GM23338 (cell line): Measurements from ENCODE around the gene TBPL2. TPM values are rescaled to one million over a fixed set of nuclear protein-coding genes. Genes with fewer than 3 reads are reported as not detected.

Source experiments
- ATAC-seq: fragments of 200-7000 bp; cut with Tn5 transposase; 3 replicates; pipeline ENCODE4 v1.9.1; 2020
- DNase-seq: peaks from one replicate; pipeline ENCODE4 v3.0.0-alpha.2; 2015; ENCODE audit warnings: low spot score
- H2AFZ ChIP-seq: fragments of 200-600 bp; sonication (generic); 2 replicates; pipeline ENCODE4 v1.8.0; 2016; ENCODE audit warnings: antibody characterized with exemption, mild to moderate bottlenecking, moderate library complexity
- H3F3A ChIP-seq: fragments of 200-600 bp; sonication (generic); replicated peaks from 2 replicates; pipeline ENCODE4 v1.8.0; 2017; ENCODE audit warnings: antibody characterized with exemption, mixed run types, low read depth
- H3K27ac ChIP-seq: fragments of 200-600 bp; sonication (generic); 2 replicates; pipeline ENCODE4 v1.6.1; 2016; ENCODE audit warnings: low read depth
- H3K27me3 ChIP-seq: fragments of 200-600 bp; sonication (generic); 2 replicates; pipeline ENCODE4 v1.8.0; 2016; ENCODE audit warnings: mild to moderate bottlenecking, mixed run types, moderate library complexity; ENCODE audit not compliant: insufficient read depth
- H3K36me3 ChIP-seq: fragments of 200-600 bp; sonication (generic); 2 replicates; pipeline ENCODE4 v1.8.0; 2016; ENCODE audit warnings: mild to moderate bottlenecking; ENCODE audit not compliant: insufficient read depth
- H3K4me1 ChIP-seq: fragments of 200-600 bp; sonication (generic); 2 replicates; pipeline ENCODE4 v1.8.0; 2016; ENCODE audit warnings: mild to moderate bottlenecking, moderate library complexity; ENCODE audit not compliant: insufficient read depth
- H3K4me2 ChIP-seq: fragments of 200-600 bp; sonication (generic); 2 replicates; pipeline ENCODE4 v1.7.1; 2017; ENCODE audit warnings: mixed run types
- H3K4me3 ChIP-seq: fragments of 200-600 bp; sonication (generic); 2 replicates; pipeline ENCODE4 v1.6.1; 2016; ENCODE audit warnings: mixed run types
- H3K79me2 ChIP-seq: fragments of 200-600 bp; sonication (generic); replicated peaks from 2 replicates; pipeline ENCODE4 v1.8.0; 2017; ENCODE audit warnings: mild to moderate bottlenecking; ENCODE audit not compliant: insufficient read depth
- H3K9me2 ChIP-seq: fragments of 200-600 bp; sonication (generic); 2 replicates; pipeline ENCODE4 v1.8.0; 2017; ENCODE audit not compliant: insufficient read depth
- H4K20me1 ChIP-seq: fragments of 200-600 bp; sonication (generic); replicated peaks from 2 replicates; pipeline ENCODE4 v1.8.0; 2017; ENCODE audit warnings: mild to moderate bottlenecking; ENCODE audit not compliant: insufficient read depth
- H3K27ac Mint-ChIP-seq: 2 replicates; pipeline ENCODE4 v1.8.0; 2020; ENCODE audit warnings: inconsistent platforms, mild to moderate bottlenecking, moderate library complexity, mixed read lengths
- H3K27me3 Mint-ChIP-seq: 3 replicates; pipeline ENCODE4 v1.8.0; 2022; ENCODE audit warnings: low read depth, mild to moderate bottlenecking, moderate library complexity, mixed read lengths, inconsistent platforms; ENCODE audit not compliant: insufficient read depth, poor library complexity
- H3K36me3 Mint-ChIP-seq: 3 replicates; pipeline ENCODE4 v1.8.0; 2021; ENCODE audit warnings: low read depth, mild to moderate bottlenecking, inconsistent platforms, moderate library complexity, mixed read lengths
- H3K4me1 Mint-ChIP-seq: 3 replicates; pipeline ENCODE4 v1.8.0; 2020; ENCODE audit warnings: mild to moderate bottlenecking, inconsistent platforms, mixed read lengths
- H3K4me3 Mint-ChIP-seq: 3 replicates; pipeline ENCODE4 v1.8.0; 2021; ENCODE audit warnings: moderate library complexity, mild to moderate bottlenecking, inconsistent platforms, mixed read lengths
- H3K9me3 Mint-ChIP-seq: 3 replicates; pipeline ENCODE4 v1.8.0; 2020; ENCODE audit warnings: moderate library complexity, mild to moderate bottlenecking, inconsistent platforms, mixed read lengths
- ZNF462 ChIP-seq: fragments of 250-450 bp; sonication (Bioruptor Pico); IDR thresholded peaks from 2 replicates; pipeline ENCODE4 v1.5.0; 2020; ENCODE audit warnings: mild to moderate bottlenecking, moderate library complexity
- polyA plus RNA-seq: library from polyadenylated mRNA; unstranded; fragments of >200 nt; fragmentation: Nextera tagmentation; extraction: Ambion mirVana; gene quantifications from 2 replicates; pipeline ENCODE4 v1.2.1, GENCODE V29; 2016
- total RNA-seq: library from RNA; depleted of rRNA; stranded (reverse); fragments of >200 nt; shearing (Covaris generic); gene quantifications from 2 replicates; pipeline ENCODE4 v1.2.3, GENCODE V29; 2014

The TBPL2 gene
- total and polyA plus RNA-seq, 2 experiments from 2014 or later, result 0.24 TPM; not detected in 1

- TF ChIP-seq ZNF462 (CRISPR knock-in tag), result no peak
Measured at GRCh38 chr14:55433880-55434804, 6.3 kb downstream of the TBPL2 start (continued).

- Mint-ChIP-seq H3K27ac (no peak overlapping the region), H3K36me3 (no peaks in the 10 kb centered on the region), H3K9me3 (no peaks in the 10 kb centered on the region), H3K4me1 (peaks cover 16% of the 10 kb centered on the region; the same call in 2 of the 3 replicates), H3K27me3 (no peaks in the 10 kb centered on the region), H3K4me3 (no peak overlapping the region)
- TF ChIP-seq ZNF462 (CRISPR knock-in tag), result no peak
- no peak overlapping the region for H3K4me3 ChIP-seq
- no peaks in the 10 kb centered on the region for H3K36me3 ChIP-seq
- no peaks in the 10 kb centered on the region for H3F3A ChIP-seq
- H3K9me2 ChIP-seq, result no peaks in the 10 kb centered on the region
- H3K4me2 ChIP-seq, result no peak overlapping the region
- H3K79me2 ChIP-seq, result no peaks in the 10 kb centered on the region
- peaks cover 7% of the 10 kb centered on the region; the same call in 1 of the 2 replicates for H3K4me1 ChIP-seq
- no peak for DNase-seq
- no peak for ATAC-seq
- no peak overlapping the region for H3K27ac ChIP-seq
- H3K27me3 ChIP-seq, result no peaks in the 10 kb centered on the region
- no peaks in the 10 kb centered on the region for H4K20me1 ChIP-seq
- H2AFZ ChIP-seq, result no peak overlapping the region
Measured at GRCh38 chr14:55432628-55433027, 7.8 kb downstream of the TBPL2 start.
